ENCODE results near the gene A2M. TPM values are rescaled to one million over a fixed set of nuclear protein-coding genes. Genes with fewer than 3 reads are reported as not detected.
A peak's percentile ranks its signal among the peaks of the same experiment; 100 is the strongest.

Gene A2M
- total RNA-seq, 1 donor from 2014 or later, result 1.1 TPM

GRCh38 chr12:9039397-9039977 lies 76.2 kb downstream of the A2M start:
- H3K27me3 ChIP-seq (ENCODE audit: control insufficient read depth, insufficient read depth, low read length), result no peaks in the 10 kb centered on the region
- TF ChIP-seq CTCF (IDR thresholded peaks at IDR 0.05; ENCODE audit: insufficient read depth, low read length, severe bottlenecking), result peak; percentile 53
- no peak overlapping the region for H3K4me3 ChIP-seq (ENCODE audit: low read depth, low read length)
- H3K36me3 ChIP-seq (ENCODE audit: control insufficient read depth, insufficient read depth, low read length), result no peaks in the 10 kb centered on the region
- DNase-seq (ENCODE audit: low read depth), result peak; percentile 53
- FAIRE-seq, result no peak

- DNase-seq (ENCODE audit: low read depth) (no peak), FAIRE-seq (no peak)
- no peaks in the 10 kb centered on the region for H3K27me3 ChIP-seq (ENCODE audit: control insufficient read depth, insufficient read depth, low read length)
- no peaks in the 10 kb centered on the region for H3K36me3 ChIP-seq (ENCODE audit: control insufficient read depth, insufficient read depth, low read length)
- no peak for TF ChIP-seq CTCF (IDR thresholded peaks at IDR 0.05; ENCODE audit: insufficient read depth, low read length, severe bottlenecking)
- H3K4me3 ChIP-seq (ENCODE audit: low read depth, low read length), result no peak overlapping the region
Measured at GRCh38 chr12:9037431-9037830, 78.3 kb downstream of the A2M start.

- no peak for TF ChIP-seq CTCF (IDR thresholded peaks at IDR 0.05; ENCODE audit: insufficient read depth, low read length, severe bottlenecking)
- FAIRE-seq, result no peak
- DNase-seq (ENCODE audit: low read depth), result no peak
Measured at GRCh38 chr12:9036227-9036626, 79.5 kb downstream of the A2M start.

GRCh38 chr12:9034095-9034494 lies 81.6 kb downstream of the A2M start:
- H3K27me3 ChIP-seq (ENCODE audit: control insufficient read depth, insufficient read depth, low read length), result no peaks in the 10 kb centered on the region
- DNase-seq (ENCODE audit: low read depth) (no peak), FAIRE-seq (no peak)
- no peak for TF ChIP-seq CTCF (IDR thresholded peaks at IDR 0.05; ENCODE audit: insufficient read depth, low read length, severe bottlenecking)
- H3K36me3 ChIP-seq (ENCODE audit: control insufficient read depth, insufficient read depth, low read length), result no peaks in the 10 kb centered on the region
- no peak overlapping the region for H3K4me3 ChIP-seq (ENCODE audit: low read depth, low read length)

More at GRCh38 chr12:9036227-9036626, 79.5 kb downstream of the A2M start:
- Histone ChIP-seq H3K27me3 (ENCODE audit: control insufficient read depth, insufficient read depth, low read length) (no peaks in the 10 kb centered on the region), H3K4me3 (ENCODE audit: low read depth, low read length) (no peak overlapping the region), H3K36me3 (ENCODE audit: control insufficient read depth, insufficient read depth, low read length) (no peaks in the 10 kb centered on the region)

- no peak for FAIRE-seq
- Histone ChIP-seq H3K36me3 (ENCODE audit: control insufficient read depth, insufficient read depth, low read length) (no peaks in the 10 kb centered on the region), H3K27me3 (ENCODE audit: control insufficient read depth, insufficient read depth, low read length) (no peaks in the 10 kb centered on the region), H3K4me3 (ENCODE audit: low read depth, low read length) (no peak overlapping the region)
- no peak for TF ChIP-seq CTCF (IDR thresholded peaks at IDR 0.05; ENCODE audit: insufficient read depth, low read length, severe bottlenecking)
- DNase-seq (ENCODE audit: low read depth), result no peak
Measured at GRCh38 chr12:9033265-9033887, 82.3 kb downstream of the A2M start.
